Fibroblast of pulmonary artery (primary cell): ENCODE results near the gene TM4SF4.

ENCODE experiments used
- DNase-seq: peaks from one replicate; pipeline ENCODE4 v3.0.0-alpha.2; 2010; ENCODE audit warnings: low read depth
- H3K4me3 ChIP-seq: replicated peaks from 2 replicates; pipeline ENCODE4 v1.5.1; 2011; ENCODE audit warnings: low read depth, mild to moderate bottlenecking, control low read depth, low read length, moderate library complexity
- TF ChIP-seq, protein P1 (sequence below): IDR thresholded peaks from 2 replicates; pipeline ENCODE4 v1.5.1; 2011; ENCODE audit warnings: mild to moderate bottlenecking, control low read depth, low read length, inconsistent platforms; ENCODE audit errors: missing control alignments

The TM4SF4 gene

DNA sequence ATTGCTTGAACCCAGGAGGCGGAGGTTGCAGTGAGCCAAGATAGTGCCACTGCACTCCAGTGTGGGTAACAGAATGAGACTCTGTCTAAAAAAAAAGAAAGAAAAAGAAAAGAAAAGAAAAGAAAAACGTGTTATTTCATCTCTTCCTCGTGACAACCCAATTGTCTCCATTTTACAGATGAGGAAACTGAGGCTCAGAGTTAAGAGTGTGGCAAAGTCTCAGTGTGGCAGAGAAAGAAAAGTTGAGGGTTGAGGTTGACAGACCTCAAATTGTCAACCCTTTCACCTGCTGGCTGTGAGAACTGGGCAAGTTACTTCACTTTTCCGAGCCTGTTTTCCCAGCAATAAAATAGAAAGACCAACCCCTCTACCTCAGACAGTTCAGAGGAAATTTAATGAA, 59.6 kb downstream of the TM4SF4 start:
- no peak for DNase-seq
- H3K4me3 ChIP-seq = no peak overlapping the region
- TF ChIP-seq, protein P1, sequence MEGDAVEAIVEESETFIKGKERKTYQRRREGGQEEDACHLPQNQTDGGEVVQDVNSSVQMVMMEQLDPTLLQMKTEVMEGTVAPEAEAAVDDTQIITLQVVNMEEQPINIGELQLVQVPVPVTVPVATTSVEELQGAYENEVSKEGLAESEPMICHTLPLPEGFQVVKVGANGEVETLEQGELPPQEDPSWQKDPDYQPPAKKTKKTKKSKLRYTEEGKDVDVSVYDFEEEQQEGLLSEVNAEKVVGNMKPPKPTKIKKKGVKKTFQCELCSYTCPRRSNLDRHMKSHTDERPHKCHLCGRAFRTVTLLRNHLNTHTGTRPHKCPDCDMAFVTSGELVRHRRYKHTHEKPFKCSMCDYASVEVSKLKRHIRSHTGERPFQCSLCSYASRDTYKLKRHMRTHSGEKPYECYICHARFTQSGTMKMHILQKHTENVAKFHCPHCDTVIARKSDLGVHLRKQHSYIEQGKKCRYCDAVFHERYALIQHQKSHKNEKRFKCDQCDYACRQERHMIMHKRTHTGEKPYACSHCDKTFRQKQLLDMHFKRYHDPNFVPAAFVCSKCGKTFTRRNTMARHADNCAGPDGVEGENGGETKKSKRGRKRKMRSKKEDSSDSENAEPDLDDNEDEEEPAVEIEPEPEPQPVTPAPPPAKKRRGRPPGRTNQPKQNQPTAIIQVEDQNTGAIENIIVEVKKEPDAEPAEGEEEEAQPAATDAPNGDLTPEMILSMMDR = no peak

DNA sequence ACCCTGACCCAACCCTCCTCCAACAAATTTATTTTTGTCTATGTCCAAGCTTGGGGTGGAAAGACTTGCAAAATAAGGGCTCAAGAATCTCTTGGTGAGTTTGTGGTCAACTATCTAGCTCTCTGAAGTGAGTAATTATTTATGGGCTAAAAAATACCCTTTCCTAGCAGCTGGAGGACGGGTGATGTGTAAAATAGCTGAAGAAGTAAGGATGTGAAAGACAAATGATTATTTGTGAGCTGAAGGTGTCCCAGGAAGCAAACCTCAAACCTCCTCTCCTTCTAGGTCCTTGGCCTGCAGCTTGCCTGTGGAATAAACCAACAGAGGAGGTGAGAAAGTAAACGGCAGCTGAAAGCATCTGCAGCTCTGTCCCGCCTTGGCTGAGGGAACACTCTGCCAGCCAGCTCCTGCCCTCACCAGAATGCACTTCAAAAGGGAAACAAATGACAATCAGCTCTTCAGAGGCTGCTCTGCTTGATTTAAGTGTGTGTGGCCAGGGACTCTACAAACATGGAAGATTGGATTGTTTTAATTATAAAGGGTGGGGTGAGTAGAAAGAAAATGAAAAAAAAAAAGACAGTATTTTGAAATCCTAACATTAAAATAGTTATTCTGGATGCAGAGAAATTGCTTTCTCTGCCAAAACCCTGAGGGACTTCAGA, 60.3 kb downstream of the TM4SF4 start:
- peak; percentile 35 for DNase-seq
- TF ChIP-seq, protein P1 = no peak
- H3K4me3 ChIP-seq = no peak overlapping the region

DNA sequence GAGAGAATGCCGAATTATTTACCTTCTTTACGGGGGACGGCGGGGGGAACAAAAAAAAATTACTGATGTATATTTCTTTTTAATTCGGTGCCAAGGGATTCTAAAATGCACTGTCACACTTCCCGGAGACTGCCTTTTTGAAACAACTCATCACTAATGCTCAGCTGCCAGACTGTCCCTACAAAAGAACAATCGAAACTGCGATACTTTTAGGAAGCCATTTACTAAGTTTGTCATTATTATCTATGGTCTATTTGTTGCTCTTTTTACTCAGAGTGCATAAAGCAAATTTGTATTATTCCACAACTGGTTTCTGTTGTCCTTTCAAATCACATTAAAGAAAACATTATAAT, 60.8 kb downstream of the TM4SF4 start:
- H3K4me3 ChIP-seq = no peak overlapping the region
- DNase-seq = no peak
- TF ChIP-seq, protein P1 = no peak

DNA sequence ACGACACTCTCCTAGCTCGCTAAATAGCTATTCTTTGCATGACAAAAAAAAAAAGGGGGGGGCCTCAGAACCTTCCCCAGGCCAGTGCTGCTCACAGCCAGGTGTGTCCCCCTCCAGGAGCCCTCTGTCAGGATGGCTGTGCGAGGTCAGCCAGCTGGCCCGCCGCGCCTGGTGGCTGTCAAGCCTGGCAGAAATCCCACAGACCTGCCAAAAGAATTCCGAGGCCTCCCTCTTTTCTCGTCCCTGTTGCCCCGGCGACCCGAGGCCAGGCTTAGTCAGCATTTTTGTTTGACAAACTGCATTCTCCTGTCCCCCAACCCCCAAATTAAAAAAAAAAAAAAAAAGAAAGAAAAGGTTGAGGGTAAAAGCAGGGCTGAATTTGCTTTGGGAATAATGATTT, 61.9 kb downstream of the TM4SF4 start:
- peak; percentile 69 for DNase-seq
- TF ChIP-seq, protein P1 = no peak
- no peak overlapping the region for H3K4me3 ChIP-seq

DNA sequence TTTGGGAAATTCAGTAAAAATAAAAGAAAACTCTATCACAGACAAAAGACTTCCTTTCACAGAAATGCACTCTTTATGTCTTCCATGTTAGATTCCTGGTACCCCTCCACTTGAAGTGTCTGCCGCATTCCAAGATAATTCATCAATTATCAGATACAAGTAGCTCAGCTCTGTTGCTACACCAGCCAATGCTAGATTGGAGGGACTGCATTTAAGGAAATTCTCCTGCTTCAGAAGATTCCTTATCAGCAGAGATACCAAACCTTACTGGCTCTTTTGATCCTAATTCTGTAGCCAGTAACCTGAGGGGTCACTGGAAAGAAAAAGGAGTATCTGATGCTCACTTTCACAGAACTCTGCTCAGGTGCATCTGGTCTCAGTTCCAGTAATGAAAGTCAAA, 63.9 kb downstream of the TM4SF4 start:
- TF ChIP-seq, protein P1 = no peak
- H3K4me3 ChIP-seq = no peak overlapping the region
- no peak for DNase-seq

GRCh38 chr3:149541091-149541491, 66.6 kb downstream of the TM4SF4 start:
- TF ChIP-seq, protein P1 = peak; percentile 13
- no peak for DNase-seq
- no peak overlapping the region for H3K4me3 ChIP-seq
